ENCODE results near the gene GRN. TPM values are rescaled to one million over a fixed set of nuclear protein-coding genes. Genes with fewer than 3 reads are reported as not detected.

The GRN gene

Small RNA genes lying within 50 kb of the gene (small RNA-seq; reads per million reads assigned to genes)
- gene RF00012 (ENCODE audit: insufficient read depth), result not detected
- gene RNU6-453P (ENCODE audit: insufficient read depth), result not detected

Data from mesendoderm (in vitro differentiated cells).